Measurements from ENCODE around the gene TPX2. TPM values are rescaled to one million over a fixed set of nuclear protein-coding genes. Genes with fewer than 3 reads are reported as not detected.
"Not testable (repeated sequence)": the region's sequence is repeated elsewhere in the genome, so short reads cannot be mapped to it uniquely, and the experiment has no call there.

TPX2 gene
- polyA plus RNA-seq, 1 donor, result 21.5 TPM

DNA sequence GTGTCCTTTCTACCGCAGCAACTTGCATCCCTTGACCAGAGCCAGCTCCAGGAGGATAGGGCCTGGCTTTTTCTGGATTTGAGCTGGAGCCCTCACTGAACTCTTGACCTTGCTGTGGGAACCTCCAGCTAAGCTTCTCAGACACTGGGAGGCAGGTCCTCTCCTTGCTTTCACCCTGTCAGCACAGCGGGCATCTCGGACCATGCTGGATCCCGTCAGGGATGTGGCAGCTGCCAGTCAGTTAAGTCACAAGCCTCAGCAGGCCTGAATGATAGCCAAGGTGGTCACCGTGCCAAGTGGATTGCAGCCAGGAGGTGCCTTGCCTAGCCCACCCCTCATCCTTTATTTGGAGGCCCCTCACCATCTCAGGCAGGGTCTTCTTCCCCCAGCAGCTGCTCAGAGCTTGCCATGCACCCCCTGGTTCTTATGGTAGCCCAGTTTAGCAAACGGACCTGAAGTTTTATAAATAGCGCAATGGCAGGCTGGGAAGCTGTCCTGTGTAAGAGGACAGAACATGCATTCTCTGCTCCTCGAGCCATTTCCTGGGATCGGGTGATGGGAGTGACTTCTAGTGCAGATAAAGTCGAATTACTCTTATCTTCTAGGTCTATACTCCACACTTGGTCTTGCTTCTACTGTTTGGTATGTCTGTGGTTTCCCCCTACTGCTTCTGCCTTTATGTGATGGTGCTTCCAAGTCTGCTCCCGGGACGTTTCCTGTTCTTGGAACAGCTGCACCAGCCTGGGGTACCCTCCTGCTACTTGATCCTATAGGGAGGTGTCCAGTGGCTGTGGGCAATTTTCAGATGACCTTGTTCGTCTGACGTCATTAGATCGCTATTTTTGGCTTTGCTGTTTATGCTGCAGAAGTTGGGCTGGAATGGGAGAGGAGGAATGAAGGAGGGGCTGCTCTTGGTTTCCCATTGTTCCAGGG lies 73.0 kb downstream of the TPX2 start:
- no peak for DNase-seq (ENCODE audit: low read depth)

DNA sequence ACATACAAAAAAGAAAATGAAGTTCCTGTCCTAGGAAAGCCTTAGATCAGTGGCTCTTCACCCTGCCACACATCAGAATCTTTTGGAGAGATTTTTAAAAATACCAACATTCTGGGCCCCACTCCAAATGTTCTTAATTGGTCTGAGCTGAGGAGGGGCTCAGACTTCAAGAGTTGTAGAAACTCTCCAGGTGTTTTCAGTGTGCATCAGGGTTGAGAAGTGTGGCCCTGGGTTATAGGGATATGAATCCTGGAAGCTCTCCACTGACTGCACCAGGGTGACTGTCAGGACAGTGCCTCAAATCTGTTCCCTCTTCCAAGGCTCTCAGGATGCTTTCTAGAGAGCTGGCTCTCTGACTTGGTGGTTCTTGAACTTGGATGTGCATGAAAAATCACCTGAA lies 74.5 kb downstream of the TPX2 start:
- no peak for DNase-seq (ENCODE audit: low read depth)

DNA sequence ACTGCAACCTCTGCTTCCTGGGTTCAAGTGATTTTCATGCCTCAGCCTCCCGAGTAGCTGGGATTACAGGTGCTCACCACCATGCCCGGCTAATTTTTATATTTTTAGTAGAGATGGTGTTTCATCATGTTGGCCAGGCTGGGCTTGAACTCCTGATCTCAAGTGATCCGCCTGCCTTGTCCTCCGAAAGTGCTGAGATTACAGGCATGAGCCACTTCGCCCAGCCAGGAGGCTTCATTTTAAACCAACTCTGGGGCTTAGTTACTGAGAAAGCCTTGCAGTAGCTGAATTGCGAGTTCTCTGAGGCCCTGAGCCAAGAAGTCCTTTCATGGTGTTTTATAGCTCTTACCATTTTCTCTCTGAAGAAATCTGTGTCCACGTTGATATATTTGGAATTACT lies 75.1 kb downstream of the TPX2 start:
- not testable (repeated sequence) for DNase-seq (ENCODE audit: low read depth)

DNA sequence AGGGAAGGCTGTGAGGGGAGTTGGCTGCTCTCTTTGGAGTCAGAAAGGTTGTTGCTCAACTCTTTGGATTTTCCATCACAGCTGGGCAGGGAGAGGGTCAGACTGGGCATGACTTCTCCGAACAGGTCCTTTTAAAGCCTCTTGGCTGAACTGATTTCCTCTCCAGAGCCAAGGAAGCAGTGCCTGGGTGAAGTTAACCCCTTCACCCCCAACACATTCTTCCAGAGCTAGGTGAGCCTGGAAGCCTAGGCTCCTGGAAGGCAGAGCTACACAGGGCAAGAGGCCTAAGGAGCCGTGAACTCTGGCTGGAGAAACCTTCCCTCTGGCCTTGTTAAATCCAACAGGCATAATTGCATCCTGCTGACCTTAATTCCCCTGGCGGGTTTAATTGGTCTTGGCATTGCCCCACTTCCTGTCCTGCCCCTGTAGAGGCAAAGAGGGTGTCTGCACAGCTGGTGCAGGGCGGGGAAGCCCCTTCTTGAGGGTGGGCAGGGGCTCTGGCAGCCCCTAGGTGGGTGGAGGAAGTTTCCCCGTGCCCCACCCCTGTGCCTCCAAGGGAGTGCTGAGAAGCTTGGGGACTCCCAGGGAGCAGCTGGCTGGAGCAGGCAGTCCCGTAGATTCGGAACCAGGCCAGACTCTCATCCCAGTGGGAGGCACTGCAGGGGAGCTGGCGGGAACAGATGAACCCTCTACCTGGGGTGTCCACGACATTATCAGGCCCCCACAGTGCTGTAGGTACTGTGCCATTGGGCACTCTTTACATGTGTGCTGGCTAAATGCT lies 76.5 kb downstream of the TPX2 start:
- DNase-seq (ENCODE audit: low read depth), result no peak

DNA sequence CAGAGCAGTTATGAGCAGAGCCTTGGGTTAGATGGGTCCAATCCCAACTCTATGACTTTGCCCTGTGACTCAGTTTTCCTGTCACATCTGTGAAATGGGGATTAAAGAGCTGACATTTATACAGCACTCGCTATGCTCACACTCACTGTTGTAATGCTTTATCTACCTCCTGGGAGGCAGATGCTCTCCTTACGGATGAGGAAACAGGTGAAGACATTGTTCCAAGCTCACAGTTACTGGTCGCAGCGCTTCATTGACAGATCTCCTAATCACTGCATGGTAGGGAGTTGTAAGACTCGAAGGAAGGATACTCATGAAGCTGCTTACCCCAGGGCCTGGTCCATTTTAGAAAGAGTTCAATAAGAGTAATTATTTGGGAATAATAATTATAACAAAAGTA lies 77.1 kb downstream of the TPX2 start:
- DNase-seq (ENCODE audit: low read depth), result no peak

DNA sequence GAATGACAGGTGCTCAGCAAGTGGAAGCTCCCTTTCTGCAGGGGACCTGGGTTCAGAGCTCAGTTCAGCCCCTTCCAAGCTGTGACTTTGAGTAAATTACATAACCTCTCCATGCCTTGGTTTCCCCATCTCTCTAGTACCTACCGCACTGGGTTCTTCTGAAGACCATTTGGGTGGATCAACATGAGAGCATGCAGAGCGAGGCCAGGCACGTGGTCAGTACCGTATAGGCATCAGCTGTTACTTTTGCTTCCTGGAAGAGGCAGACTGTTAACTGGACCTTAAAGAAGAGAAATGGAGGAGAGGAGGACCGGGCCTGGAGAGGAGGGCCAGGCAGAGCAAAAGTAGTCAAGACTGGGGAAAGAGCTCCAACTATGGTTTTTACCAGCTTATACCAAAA lies 78.4 kb downstream of the TPX2 start:
- no peak for DNase-seq (ENCODE audit: low read depth)

DNA sequence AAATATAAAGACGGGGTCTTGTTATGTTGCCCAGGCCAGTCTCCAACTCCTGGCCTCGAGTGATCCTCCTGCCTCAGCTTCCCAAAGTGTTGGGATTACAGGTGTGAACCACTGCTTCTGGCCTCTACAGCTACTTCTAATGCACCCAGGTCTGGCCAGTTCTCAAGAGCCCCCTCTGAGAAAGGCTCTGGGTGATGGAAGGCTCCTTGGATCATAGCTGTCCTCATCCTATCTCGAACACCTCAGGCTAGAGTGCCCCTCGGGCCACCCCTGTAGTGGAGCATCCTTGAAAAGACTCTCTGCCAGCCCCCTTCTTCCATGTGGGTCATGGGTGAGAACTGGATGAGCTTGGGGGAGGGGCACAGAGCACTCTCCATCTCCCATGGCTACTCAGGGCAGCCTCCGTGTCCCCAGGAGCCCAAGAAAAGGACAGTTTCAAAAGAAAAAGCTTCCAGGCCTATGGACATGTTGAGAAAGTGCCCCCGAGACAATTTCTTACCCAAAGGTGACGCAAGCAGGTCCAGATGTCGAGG lies 79.4 kb downstream of the TPX2 start:
- no peak for DNase-seq (ENCODE audit: low read depth)

DNA sequence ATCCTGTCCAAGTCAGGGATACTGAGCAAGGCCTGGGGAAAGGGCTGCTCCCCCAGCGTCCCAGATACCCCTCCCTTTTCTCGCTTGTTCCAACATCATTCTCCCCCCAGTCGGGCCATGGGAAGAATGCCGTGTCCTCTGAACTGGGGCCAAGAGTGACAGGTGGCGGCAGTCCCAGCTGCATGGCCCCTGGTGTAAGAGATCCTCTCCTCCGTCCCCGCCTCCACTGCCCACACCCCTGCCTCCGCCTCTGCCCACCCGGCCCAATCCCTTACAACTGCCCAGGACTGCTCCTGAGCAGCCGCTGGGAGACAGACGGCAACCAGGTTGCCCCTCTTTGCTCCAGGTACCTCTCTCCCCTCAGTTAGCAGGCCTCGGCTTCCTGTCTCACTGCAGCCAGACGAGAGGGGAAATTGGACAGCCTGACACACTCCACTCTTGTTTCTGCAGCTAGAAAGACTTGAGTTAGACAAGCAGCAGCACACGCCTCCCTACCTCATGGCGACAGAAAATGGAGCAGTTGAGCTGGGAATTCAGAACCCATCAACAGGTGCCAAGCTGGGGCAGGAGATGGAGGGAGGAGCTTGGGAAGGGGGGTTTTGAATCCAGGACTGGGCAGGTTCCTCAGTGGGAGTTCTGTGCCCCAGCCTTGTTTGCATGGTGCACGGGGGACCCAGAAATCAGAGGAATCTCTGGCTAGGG lies 80.1 kb downstream of the TPX2 start, which contains the start of gene MYLK2:
MYLK2 (plus strand) TSS at position 274 of the 702 bp plus-strand sequence; CDS start at position 499, 225 bp downstream.
- DNase-seq (ENCODE audit: low read depth), result no peak

DNA sequence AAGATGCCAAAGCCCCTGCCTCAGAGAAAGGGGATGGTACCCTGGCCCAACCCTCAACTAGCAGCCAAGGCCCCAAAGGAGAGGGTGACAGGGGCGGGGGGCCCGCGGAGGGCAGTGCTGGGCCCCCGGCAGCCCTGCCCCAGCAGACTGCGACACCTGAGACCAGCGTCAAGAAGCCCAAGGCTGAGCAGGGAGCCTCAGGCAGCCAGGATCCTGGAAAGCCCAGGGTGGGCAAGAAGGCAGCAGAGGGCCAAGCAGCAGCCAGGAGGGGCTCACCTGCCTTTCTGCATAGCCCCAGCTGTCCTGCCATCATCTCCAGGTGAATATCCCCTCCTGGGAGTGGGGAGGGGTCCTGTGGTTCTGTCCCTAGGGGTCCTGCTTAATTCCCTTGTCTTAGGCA lies 81.1 kb downstream of the TPX2 start:
- DNase-seq (ENCODE audit: low read depth), result no peak

DNA sequence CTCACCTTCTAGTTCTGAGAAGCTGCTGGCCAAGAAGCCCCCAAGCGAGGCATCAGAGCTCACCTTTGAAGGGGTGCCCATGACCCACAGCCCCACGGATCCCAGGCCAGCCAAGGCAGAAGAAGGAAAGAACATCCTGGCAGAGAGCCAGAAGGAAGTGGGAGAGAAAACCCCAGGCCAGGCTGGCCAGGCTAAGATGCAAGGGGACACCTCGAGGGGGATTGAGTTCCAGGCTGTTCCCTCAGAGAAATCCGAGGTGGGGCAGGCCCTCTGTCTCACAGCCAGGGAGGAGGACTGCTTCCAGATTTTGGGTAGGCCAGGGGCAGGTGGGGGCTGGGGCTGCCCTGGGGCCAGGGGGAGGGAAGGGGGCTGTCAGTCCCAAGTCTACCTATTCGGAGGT lies 82.3 kb downstream of the TPX2 start:
- no peak for DNase-seq (ENCODE audit: low read depth)

DNA sequence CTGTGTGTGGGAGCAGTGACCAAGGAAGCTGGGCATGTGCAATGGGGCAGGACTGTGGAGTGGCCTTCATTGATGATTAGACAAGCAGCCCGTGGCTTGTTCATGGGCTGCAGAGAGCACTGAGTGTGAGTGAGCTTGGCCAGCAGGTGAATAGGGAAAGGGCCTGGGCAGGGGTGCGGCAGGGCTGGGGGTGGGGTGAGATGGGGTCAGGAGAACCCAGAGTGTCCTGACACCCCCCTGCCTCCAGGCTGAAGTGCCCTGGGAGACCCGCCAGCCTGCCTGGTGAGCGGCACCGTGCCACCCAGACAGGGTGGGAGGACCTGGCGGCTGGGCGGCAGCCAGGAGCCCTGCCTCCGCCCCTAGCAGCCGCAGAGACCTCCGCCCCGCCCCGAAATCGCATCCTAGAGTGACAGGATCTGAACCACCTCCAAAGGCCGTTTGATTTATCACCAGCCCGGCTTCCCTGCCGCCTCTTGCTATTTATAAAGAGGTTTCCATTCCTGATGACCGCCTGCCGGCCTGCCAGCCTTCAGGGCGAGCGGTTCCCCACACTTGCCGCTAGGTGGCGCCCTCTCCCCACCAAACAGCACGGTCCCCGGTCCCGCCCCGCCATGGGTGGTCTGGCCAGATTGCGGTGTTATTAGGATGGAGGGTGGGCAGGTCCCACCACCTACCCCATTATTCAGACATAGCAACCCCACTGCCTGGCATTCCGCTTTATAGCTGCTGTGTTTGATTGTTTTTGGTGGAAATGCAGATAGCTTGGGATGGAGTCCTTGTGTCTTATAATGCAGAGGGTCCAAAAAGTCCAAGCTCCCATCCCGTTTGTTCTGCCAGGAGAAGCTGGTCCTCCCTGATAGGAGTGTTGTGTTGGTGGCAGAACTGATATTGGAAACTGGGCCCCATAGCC lies 83.6 kb downstream of the TPX2 start:
- no peak for DNase-seq (ENCODE audit: low read depth)

DNA sequence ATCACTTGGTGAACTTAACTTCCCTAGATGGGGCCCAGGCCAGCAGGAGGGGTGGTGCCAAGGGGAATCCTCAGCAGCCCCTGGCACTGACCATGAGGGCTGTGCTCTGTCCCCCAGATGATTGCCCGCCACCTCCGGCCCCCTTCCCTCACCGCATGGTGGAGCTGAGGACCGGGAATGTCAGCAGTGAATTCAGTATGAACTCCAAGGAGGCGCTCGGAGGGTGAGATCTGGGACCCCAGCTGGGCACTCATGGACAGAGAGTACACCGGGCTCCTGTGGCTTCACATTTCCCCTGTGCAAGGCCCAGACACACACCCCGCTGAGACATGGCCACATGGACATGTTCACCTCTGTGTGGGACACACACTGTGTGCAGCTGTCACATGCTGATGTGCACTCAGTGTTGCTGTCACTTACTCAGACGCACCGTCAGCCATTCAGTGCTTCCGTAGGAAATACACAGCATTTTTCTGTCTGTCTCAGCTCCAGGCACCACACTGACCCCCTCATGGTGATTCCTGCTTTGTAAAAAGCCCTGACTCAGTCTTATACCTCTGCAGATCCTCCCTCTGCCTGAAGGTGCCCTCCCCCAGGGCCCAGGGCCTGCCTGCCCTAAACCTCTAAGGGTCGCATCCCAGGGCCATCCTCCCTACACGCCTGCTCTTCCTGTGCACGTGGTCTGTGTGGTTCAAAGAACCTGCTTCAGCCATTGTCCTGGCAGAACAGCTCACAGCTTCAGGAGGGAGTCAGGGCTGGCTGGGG lies 84.5 kb downstream of the TPX2 start:
- DNase-seq (ENCODE audit: low read depth), result no peak

DNA sequence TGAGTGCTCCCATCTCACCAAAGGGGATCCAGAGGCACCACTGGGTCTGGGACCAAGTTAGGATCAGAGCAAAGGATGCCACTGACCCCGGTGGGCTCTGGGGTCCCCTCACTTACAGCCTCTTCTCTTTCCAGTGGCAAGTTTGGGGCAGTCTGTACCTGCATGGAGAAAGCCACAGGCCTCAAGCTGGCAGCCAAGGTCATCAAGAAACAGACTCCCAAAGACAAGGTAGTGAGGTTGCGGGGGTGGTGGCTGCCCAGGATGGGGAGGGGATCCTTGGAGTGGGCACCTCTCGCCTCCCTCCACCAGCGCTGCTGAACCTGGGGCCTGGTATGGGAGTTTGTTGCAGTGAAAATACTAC lies 85.0 kb downstream of the TPX2 start:
- DNase-seq (ENCODE audit: low read depth), result no peak

DNA sequence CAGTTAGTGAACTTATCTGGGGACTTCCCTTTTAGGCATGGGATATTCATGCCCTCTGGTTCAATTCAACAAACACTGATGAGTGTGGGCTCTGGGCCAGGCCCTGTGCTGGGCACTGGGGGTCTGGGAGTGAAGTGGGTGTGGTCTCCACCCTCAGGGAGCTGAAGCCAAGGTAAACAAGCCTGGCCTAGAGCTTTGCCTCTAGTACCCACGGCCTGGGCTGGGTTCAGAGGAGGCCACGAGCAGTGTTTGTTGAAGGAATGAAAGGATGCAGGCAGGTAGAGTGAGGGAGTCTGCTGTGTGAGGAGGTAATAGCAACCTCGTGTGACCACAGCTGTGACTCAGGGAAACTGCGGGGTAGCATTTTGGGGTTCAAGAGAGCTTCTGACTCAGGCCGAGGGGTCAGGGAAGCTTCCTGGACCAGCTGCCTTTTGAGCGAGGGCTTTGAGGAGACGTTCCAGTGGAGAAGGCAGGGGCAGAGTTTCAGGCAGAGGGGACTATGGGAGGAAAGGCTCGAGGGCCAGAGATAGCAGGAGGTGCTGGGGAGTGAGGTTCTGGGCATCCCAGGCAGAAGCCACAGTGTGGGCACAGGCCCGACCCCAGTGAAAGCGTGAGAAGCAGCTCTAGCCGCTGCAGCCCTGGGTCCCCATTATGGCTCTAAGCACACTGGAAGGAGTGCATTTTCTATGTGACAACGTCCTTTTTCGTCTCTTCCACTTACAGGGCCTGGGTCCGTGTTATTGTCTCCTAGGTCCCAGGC lies 85.6 kb downstream of the TPX2 start:
- DNase-seq (ENCODE audit: low read depth), result no peak

DNA sequence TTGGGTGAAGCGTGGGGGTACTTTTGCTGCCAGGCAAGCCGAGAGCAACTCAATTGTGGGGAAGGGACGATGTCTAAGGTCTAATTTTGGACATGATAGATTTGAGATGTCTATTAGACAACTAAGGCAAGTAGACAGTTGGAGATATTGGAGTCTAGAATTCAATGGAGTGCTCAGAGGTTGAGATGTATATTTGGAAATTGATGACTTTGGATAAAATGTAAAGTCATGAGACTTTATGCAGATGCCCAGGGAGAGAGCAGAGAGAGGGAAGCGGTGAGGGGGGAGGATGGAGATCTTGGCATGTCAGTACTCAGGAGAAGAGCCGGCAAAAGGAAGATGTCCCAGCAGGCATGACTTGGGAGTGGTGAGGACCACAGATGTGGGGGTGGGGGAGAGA lies 87.0 kb downstream of the TPX2 start:
- no peak for DNase-seq (ENCODE audit: low read depth)

DNA sequence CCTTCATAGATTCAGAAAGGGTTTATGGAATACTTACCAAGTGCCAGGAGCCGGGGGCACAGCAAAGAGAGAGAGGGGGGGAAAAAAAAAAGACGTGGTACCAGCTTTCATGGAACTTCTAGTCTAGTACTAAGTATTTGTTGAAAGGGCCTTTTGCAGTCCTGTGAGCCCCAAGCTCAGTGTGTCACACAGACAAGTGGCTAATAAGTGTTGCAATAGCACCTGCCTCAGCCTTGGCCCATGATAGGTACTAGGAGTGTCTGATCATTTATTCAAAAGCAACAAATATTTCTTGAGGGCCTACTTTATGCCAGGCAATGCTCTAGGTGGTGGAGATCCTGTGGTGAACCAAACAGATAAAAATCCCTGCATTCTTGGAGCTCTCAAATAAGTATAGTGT lies 88.0 kb downstream of the TPX2 start:
- DNase-seq (ENCODE audit: low read depth), result no peak

DNA sequence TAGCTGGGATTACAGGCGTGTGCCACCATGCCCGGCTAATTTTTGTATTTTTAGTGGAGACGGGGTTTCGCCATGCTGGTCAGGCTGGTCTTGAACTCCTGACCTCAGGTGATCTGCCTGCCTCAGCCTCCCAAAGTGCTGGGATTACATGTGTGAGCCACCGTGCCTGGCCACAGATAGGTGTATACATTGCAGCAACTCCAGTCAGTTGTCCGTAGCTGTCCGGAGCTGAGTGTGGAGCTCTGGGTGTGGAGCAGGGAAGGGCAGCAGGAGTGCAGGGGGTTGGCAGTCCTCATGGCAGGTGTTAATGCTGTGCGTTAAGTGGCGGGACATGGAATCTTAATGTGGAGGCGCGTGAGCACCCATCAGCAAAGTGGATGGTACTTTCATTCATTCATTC lies 88.9 kb downstream of the TPX2 start:
- not testable (repeated sequence) for DNase-seq (ENCODE audit: low read depth)

DNA sequence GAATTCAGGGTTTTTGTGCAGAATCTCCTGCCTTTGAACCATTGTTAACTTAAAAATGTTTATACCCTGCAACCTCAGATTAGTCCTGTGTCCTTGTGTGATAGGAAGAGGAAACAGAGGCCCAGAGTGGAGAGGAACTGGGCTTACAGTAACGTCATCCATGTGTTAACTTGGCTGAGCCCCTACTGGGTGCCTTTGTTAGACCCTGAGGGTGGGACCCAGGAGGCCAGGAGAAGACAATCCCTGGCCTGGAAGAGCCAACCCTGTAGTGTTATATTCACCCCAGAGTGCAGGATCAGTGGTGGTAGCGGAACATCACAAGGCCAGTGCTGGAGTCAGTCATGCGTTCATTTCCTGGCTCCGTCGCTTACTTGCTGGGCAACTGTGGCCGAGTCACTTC lies 90.6 kb downstream of the TPX2 start:
- DNase-seq (ENCODE audit: low read depth), result no peak

DNA sequence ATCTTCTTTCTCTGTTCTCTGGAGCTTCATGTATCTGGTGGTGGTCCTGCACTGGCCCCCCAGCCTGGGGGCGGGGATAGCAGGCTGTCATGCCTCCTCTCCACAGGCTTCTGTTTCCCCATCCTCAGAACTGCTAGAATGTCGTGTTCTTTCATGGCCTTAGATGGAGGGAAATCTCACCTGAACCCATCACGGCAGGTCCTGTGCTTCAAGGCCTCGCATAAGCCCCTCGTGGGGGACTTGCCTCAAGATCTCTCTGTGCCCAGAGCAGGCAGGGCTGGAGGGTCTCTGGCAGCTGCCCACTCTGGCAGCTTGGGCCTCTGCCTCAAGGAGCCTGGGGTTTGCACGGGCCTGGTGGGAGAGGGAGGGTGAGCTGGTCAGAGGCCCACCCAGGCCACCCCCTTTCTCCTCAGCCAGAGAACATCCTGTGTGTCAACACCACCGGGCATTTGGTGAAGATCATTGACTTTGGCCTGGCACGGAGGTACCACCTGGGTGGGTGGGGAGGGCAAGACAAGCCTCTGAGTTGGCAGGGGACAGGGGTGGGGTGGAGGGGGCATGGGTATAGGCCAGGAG lies 91.4 kb downstream of the TPX2 start:
- no peak for DNase-seq (ENCODE audit: low read depth)
